HCT116 (cell line): ENCODE data around the gene ARSJ.

Experiments used
- ATF3 ChIP-seq: IDR thresholded peaks from 2 replicates; pipeline ENCODE4 v1.6.1; 2012
- CTCF ChIP-seq, 3 experiments: fragments of 200-600 bp in 1 of 3; sonication (generic) in 1 of 3; IDR thresholded peaks in 2 of 3; conservative IDR thresholded peaks in 1 of 3; 2 replicates each; pipeline ENCODE4 v1.5.1; 2012 to 2017; ENCODE audit warnings: low read depth in 2 of 3, low read length in 2 of 3, antibody characterized with exemption in 1 of 3, borderline replicate concordance in 1 of 3, control low read depth in 1 of 3, mild to moderate bottlenecking in 1 of 3, mixed read lengths in 1 of 3, mixed run types in 1 of 3, moderate library complexity in 1 of 3; ENCODE audit not compliant: insufficient read depth in 1 of 3
- EGR1 ChIP-seq: IDR thresholded peaks from 2 replicates; pipeline ENCODE4 v1.6.1; 2012; ENCODE audit warnings: low read depth
- EZH2 ChIP-seq: fragments of 200-600 bp; sonication (generic); IDR thresholded peaks from 2 replicates; pipeline ENCODE4 v1.6.1; 2017; ENCODE audit warnings: antibody characterized with exemption, mixed run types
- EZH2phosphoT487 ChIP-seq: fragments of 200-600 bp; IDR thresholded peaks from 2 replicates; pipeline ENCODE4 v1.6.1; 2018; ENCODE audit warnings: antibody characterized with exemption, borderline replicate concordance
- JUND ChIP-seq: IDR thresholded peaks from 2 replicates; pipeline ENCODE4 v1.6.1; 2012
- MAX ChIP-seq: IDR thresholded peaks from 2 replicates; pipeline ENCODE4 v1.6.1; 2012
- POLR2A ChIP-seq: IDR thresholded peaks from 2 replicates; pipeline ENCODE4 v1.7.0; 2011; ENCODE audit warnings: borderline replicate concordance; ENCODE audit not compliant: insufficient read depth, insufficient read length; ENCODE audit errors: extremely low read depth
- RAD21 ChIP-seq: IDR thresholded peaks from 2 replicates; pipeline ENCODE4 v1.6.1; 2012; ENCODE audit warnings: low read depth, mild to moderate bottlenecking
- REST ChIP-seq: IDR thresholded peaks from 2 replicates; pipeline ENCODE4 v1.6.1; 2012; ENCODE audit warnings: low read depth
- SP1 ChIP-seq: IDR thresholded peaks from 2 replicates; pipeline ENCODE4 v1.6.1; 2012; ENCODE audit warnings: low read depth
- SRF ChIP-seq: IDR thresholded peaks from 2 replicates; pipeline ENCODE4 v1.6.1; 2012; ENCODE audit warnings: low read depth

- TF ChIP-seq EGR1 (no peak), CTCF (IDR thresholded peaks at IDR 0.05 in 2 of 3, conservative IDR thresholded peaks at IDR 0.05 in 1 of 3; ENCODE audit: borderline replicate concordance in 1 of 3, insufficient read depth in 1 of 3, low read depth in 2 of 3, low read length in 2 of 3) (no peak), POLR2A (no peak), EZH2 (no peak), REST (no peak), MAX (no peak), ATF3 (no peak), EZH2phosphoT487 (no peak), RAD21 (no peak), SP1 (no peak), SRF (no peak), JUND (no peak)
Measured at GRCh38 chr4:114017120-114017917, 37.9 kb upstream of the ARSJ start.
